K562 (cell line): Measurements from ENCODE around the gene SLC25A11. TPM values are rescaled to one million over a fixed set of nuclear protein-coding genes. Genes with fewer than 3 reads are reported as not detected.
"Not testable (repeated sequence)": the region's sequence is repeated elsewhere in the genome, so short reads cannot be mapped to it uniquely, and the experiment has no call there.

Experiments
- ATAC-seq: fragments of 200-7000 bp; cut with Tn5 transposase; 3 replicates; pipeline ENCODE4 v1.9.1; 2020; ENCODE audit warnings: moderate library complexity
- BruUV-seq: library from RNA; stranded (reverse); fragments of 400-500 nt; replicated peaks from 2 replicates; lab custom pipeline; 2021; lab: Mats Ljungman, UMichigan
- CTCF ChIA-PET: fragments of 300-600 bp; formaldehyde crosslinking; extraction: SDS; loops from one replicate; lab custom pipeline; 2021; ENCODE audit warnings: low intra/inter-chr PET ratio; lab: Yijun Ruan, JAX
- POLR2A ChIA-PET: fragments of 300-600, 350-650 bp; sonication (Branson Sonifier 250); formaldehyde crosslinking; extraction: SDS; loops from one replicate; lab custom pipeline; 2021; ENCODE audit warnings: antibody characterized with exemption, inconsistent platforms; lab: Yijun Ruan, JAX
- DNase-seq, 4 experiments: peaks; one replicate each; pipeline versions ENCODE4 v3.0.0 to v3.0.0-alpha.2; 2011 to 2018; ENCODE audit warnings: low spot score in 3 of 4, mixed read lengths in 3 of 4; ENCODE audit errors: extremely low read depth in 1 of 4
- FAIRE-seq: peaks from 2 replicates; lab custom pipeline; 2011; peaks lifted over from hg19 to GRCh38; lab: Jason Lieb, UNC
- H2AFZ ChIP-seq: 2 replicates; pipeline ENCODE4 v1.6.0; 2011; ENCODE audit warnings: low read depth, low read length, control low read depth, inconsistent platforms
- H3K27ac ChIP-seq: fragments of 200-600 bp; 3 replicates; pipeline ENCODE4 v1.8.0; 2011; ENCODE audit warnings: low read depth, mild to moderate bottlenecking, control low read depth, inconsistent platforms, low read length, moderate library complexity, mixed read lengths; ENCODE audit errors: extremely low read depth
- H3K27me3 ChIP-seq, 2 experiments: fragments of 300-600 bp in 1 of 2; 2 replicates in 1 of 2; 3 replicates in 1 of 2; pipeline versions ENCODE4 v1.6.0 to v1.8.0; 2011; ENCODE audit warnings: inconsistent platforms in 2 of 2, low read length in 2 of 2, mild to moderate bottlenecking in 1 of 2, mixed read lengths in 1 of 2, moderate library complexity in 1 of 2; ENCODE audit not compliant: control insufficient read depth in 2 of 2, insufficient read depth in 2 of 2
- H3K36me3 ChIP-seq: fragments of 300-600 bp; 3 replicates; pipeline ENCODE4 v1.8.0; 2011; ENCODE audit warnings: mild to moderate bottlenecking, low read length, inconsistent platforms; ENCODE audit not compliant: control insufficient read depth, insufficient read depth
- H3K4me1 ChIP-seq, 2 experiments: fragments of 200-600 bp in 1 of 2; replicated peaks in 1 of 2; 2 replicates in 1 of 2; 3 replicates in 1 of 2; pipeline versions ENCODE4 v1.5.1 to v1.8.0; 2011; ENCODE audit warnings: inconsistent platforms in 2 of 2, low read length in 2 of 2, mild to moderate bottlenecking in 1 of 2, mixed read lengths in 1 of 2, moderate library complexity in 1 of 2; ENCODE audit not compliant: control insufficient read depth in 2 of 2, insufficient read depth in 2 of 2
- H3K4me2 ChIP-seq: 2 replicates; pipeline ENCODE4 v1.6.1; 2011; ENCODE audit warnings: low read length, control low read depth, inconsistent platforms, mixed read lengths; ENCODE audit not compliant: insufficient read depth
- H3K4me3 ChIP-seq: fragments of 200-600 bp; sonication (generic), shearing (Covaris generic); 2 replicates; pipeline ENCODE4 v1.5.1; 2016; ENCODE audit warnings: control low read depth, inconsistent platforms
- H3K79me2 ChIP-seq: fragments of 200-600 bp; 3 replicates; pipeline ENCODE4 v1.8.0; 2011; ENCODE audit warnings: low read length, inconsistent platforms; ENCODE audit not compliant: control insufficient read depth, insufficient read depth
- H3K9ac ChIP-seq, 2 experiments: 2 replicates each; pipeline versions ENCODE4 v1.6.0 to v1.6.1; 2011; ENCODE audit warnings: low read depth in 2 of 2, low read length in 2 of 2, control low read depth in 1 of 2, inconsistent platforms in 1 of 2, mild to moderate bottlenecking in 1 of 2, mixed read lengths in 1 of 2; ENCODE audit not compliant: insufficient read depth in 1 of 2
- H3K9me1 ChIP-seq: one replicate; pipeline ENCODE4 v1.6.0; 2011; ENCODE audit warnings: inconsistent platforms, mild to moderate bottlenecking, low read length, moderate library complexity; ENCODE audit not compliant: control insufficient read depth, insufficient read depth
- H3K9me3 ChIP-seq: replicated peaks from 2 replicates; pipeline ENCODE4 v1.5.1; 2011; ENCODE audit warnings: low read depth, low read length, inconsistent platforms; ENCODE audit not compliant: control insufficient read depth, insufficient read depth
- H4K20me1 ChIP-seq: replicated peaks from 2 replicates; pipeline ENCODE4 v1.6.1; 2011; ENCODE audit warnings: low read length, inconsistent platforms, mixed read lengths; ENCODE audit not compliant: control insufficient read depth, insufficient read depth
- BCL6 ChIP-seq: fragments of 250-450 bp; sonication (Bioruptor Pico); IDR thresholded peaks from 2 replicates; pipeline ENCODE4 v1.4.0; 2020
- BMI1 ChIP-seq: fragments of 150-350 bp; IDR thresholded peaks from 2 replicates; pipeline ENCODE4 v1.6.1; 2014; ENCODE audit warnings: low read length
- WGBS: fragments of 100-300 bp; shearing (Covaris generic); methylation state at CpG from one replicate; pipeline ENCODE4 v1.1.6; 2016; ENCODE audit warnings: low coverage, mixed read lengths; ENCODE audit not compliant: insufficient coverage; ENCODE audit errors: missing lambda C conversion rate; 5-methylcytosine and 5-hydroxymethylcytosine counted together
- in situ Hi-C: fragments of 300-500 bp; cut with MboI; formaldehyde crosslinking; loops from 4 replicates; pipeline ENCODE4 v1.15.0; 2018; ENCODE audit warnings: inconsistent platforms, mixed read lengths
- intact Hi-C: fragments of 100-400 bp; cut with micrococcal nuclease; formaldehyde crosslinking; loops from 2 replicates; pipeline ENCODE4 v1.14.2; 2022
- polyA plus RNA-seq, 8 experiments: library from polyadenylated mRNA; depleted of rRNA in 4 of 8; stranded (reverse) in 5 of 8; unstranded in 3 of 8; fragments of >200 nt; fragmentation: Nextera tagmentation in 2 of 8; fragmentation: Illumina TruSeq in 1 of 8; extraction: Ambion mirVana in 2 of 8; extraction: Trizol in 1 of 8; gene quantifications; 2 replicates each; pipeline versions ENCODE4 v1.2.1 to v1.2.3, GENCODE V29; 2011 to 2014; ENCODE audit warnings: inconsistent platforms in 1 of 8, missing spikeins in 1 of 8
- total RNA-seq, 7 experiments: library from RNA; depleted of rRNA in 6 of 7; stranded (reverse); fragments of >200 nt in 6 of 7; fragmentation: Illumina TruSeq in 2 of 7; extraction: Trizol in 2 of 7; gene quantifications; 2 replicates each; pipeline versions ENCODE4 v1.2.1 to v1.2.3, GENCODE V29; 2011 to 2021; ENCODE audit warnings: low replicate concordance in 1 of 7
- TF ChIP-seq, protein P1 (sequence below): fragments of 450-650 bp; conservative IDR thresholded peaks from 2 replicates; pipeline ENCODE4 v1.6.1; 2016; ENCODE audit warnings: missing genetic modification characterization, low read depth, mild to moderate bottlenecking, control low read depth, missing compliant biosample characterization
- TF ChIP-seq, protein P2 (sequence below): fragments of 250-450 bp; sonication (Bioruptor Pico); IDR thresholded peaks from 2 replicates; pipeline ENCODE4 v1.5.0; 2020; ENCODE audit warnings: mild to moderate bottlenecking

Gene SLC25A11
- total and polyA plus RNA-seq, 9 of the 15 experiments (the other 6 are each of a cell fraction or from before 2014, with no cell fraction given): 3.1 to 56.7 (median 32.9) TPM

DNA sequence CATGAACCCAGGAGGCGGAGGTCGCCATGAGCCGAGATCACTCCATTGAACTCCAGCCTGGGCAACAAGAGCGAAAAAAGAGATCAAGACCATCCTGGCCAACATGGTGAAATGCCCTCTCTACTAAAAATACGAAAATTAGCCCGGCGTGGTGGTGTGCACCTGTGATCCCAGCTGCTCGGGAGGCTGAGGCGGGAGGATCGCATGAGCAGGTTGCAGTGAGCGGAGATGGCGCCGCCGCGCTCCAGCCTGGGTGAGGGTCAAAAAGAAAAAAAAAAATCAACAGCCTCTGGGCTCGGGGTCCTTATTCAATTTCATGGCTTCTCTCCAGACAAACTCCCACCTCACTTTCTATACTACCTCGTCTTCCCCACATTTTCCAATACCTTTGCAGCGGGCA lies 11.0 kb downstream of the SLC25A11 start:
- Histone ChIP-seq H3K9me3 (no peaks in the 10 kb centered on the region), H3K79me2 (no peaks in the 10 kb centered on the region), H4K20me1 (no peaks in the 10 kb centered on the region), H3K27me3 (no peaks in the 10 kb centered on the region), H2AFZ (no peak overlapping the region), H3K27ac (no peak overlapping the region), H3K4me2 (no peak overlapping the region), H3K9ac (no peak overlapping the region), H3K36me3 (no peaks in the 10 kb centered on the region), H3K9me1 (no peaks in the 10 kb centered on the region), H3K4me1 (peaks cover 0 to 8% of the 10 kb centered on the region in 2 experiments; a peak in 2 of 5 replicates), H3K4me3 (no peak overlapping the region)
- DNase-seq (no peak), ATAC-seq (no peak), FAIRE-seq (no peak)
- intact Hi-C loops (no loop called here), in situ Hi-C loops (no loop called here)
- ChIA-PET CTCF (no interaction called here), POLR2A (interaction anchor here (1.9 kb wide), 1 partner anchor 9 kb away, joined by 6 read pairs; no protein-coding TSS in a partner anchor)
- TF ChIP-seq, protein P1, sequence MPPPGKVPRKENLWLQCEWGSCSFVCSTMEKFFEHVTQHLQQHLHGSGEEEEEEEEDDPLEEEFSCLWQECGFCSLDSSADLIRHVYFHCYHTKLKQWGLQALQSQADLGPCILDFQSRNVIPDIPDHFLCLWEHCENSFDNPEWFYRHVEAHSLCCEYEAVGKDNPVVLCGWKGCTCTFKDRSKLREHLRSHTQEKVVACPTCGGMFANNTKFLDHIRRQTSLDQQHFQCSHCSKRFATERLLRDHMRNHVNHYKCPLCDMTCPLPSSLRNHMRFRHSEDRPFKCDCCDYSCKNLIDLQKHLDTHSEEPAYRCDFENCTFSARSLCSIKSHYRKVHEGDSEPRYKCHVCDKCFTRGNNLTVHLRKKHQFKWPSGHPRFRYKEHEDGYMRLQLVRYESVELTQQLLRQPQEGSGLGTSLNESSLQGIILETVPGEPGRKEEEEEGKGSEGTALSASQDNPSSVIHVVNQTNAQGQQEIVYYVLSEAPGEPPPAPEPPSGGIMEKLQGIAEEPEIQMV (tag): no peak
- TF ChIP-seq BMI1: no peak
- no peak for TF ChIP-seq BCL6 (CRISPR knock-in tag)
- TF ChIP-seq, protein P2, sequence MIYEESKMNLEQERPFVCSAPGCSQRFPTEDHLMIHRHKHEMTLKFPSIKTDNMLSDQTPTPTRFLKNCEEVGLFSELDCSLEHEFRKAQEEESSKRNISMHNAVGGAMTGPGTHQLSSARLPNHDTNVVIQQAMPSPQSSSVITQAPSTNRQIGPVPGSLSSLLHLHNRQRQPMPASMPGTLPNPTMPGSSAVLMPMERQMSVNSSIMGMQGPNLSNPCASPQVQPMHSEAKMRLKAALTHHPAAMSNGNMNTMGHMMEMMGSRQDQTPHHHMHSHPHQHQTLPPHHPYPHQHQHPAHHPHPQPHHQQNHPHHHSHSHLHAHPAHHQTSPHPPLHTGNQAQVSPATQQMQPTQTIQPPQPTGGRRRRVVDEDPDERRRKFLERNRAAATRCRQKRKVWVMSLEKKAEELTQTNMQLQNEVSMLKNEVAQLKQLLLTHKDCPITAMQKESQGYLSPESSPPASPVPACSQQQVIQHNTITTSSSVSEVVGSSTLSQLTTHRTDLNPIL: no peak
- BruUV-seq: no TSS peak
- 88% methylated on average over 11 of the region's 18 CpGs for WGBS

DNA sequence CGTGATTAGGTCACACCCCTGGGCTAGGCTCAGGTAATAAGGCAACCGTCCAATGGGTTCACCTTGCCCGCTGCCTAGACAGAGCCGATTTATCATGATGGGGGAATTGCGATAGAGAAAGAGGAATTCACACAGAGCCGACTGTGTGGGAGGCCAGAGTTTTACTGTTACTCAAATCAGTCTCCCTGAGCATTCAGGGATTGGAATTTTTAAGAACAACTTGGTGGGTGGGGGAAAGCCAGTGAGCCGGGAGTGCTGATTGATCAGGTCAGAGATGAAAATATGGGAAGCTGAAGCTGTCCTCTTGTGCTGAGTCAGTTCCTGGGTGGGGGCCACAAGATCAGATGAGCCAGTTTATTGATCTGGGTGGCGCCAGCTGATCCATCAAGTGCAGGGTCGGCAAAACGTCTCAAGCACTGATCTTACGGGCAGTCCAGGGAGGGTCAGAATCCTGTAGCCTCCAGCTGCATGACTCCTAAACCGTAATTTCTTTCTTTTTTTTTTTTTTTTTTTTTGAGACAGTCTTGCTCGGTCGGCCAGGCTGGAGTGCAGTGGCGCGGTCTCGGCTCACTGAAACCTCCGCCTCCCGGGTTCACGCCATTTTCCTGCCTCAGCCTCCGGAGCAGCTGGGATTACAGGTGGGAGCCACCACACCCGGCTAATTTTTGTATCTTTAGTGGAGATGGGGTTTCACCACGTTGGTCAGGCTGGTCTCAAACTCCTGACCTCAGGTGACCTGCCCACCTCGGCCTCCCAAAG lies 13.1 kb downstream of the SLC25A11 start:
- CTCF ChIA-PET, BruUV-seq: not testable (repeated sequence)
- POLR2A ChIA-PET: interaction anchor here (0.9 to 1.9 kb wide), 4 partner anchors 8 to 19 kb away, joined by 3 to 7 read pairs (median 3); partner anchors contain the start of genes RNF167 and SLC25A11

More for the DNA sequence above, 13.1 kb downstream of the SLC25A11 start:
- H4K20me1 ChIP-seq, H3K27me3 ChIP-seq, intact Hi-C loops, H3K27ac ChIP-seq, H3K4me3 ChIP-seq, H3K79me2 ChIP-seq, H3K36me3 ChIP-seq, H3K9me1 ChIP-seq, H3K4me1 ChIP-seq, DNase-seq, FAIRE-seq, in situ Hi-C loops, H2AFZ ChIP-seq, H3K4me2 ChIP-seq, ATAC-seq, H3K9me3 ChIP-seq, H3K9ac ChIP-seq: not testable (repeated sequence)
- whole genome bisulfite sequencing: 50% methylated on average over 14 of the region's 24 CpGs
